HEK293 (cell line): ENCODE data around the gene PFDN1.

Experiments used
- CTCF ChIA-PET: fragments of 350-600 bp; formaldehyde crosslinking; extraction: SDS; loops from one replicate; lab custom pipeline; 2021; ENCODE audit warnings: antibody characterized with exemption; lab: Yijun Ruan, JAX
- POLR2A ChIA-PET: fragments of 300-600 bp; formaldehyde crosslinking; extraction: SDS; loops from one replicate; lab custom pipeline; 2020; ENCODE audit warnings: antibody characterized with exemption, inconsistent platforms; lab: Yijun Ruan, JAX
- H3K27ac ChIP-seq: fragments of 200-500 bp; sonication (Bioruptor generic); 2 replicates; pipeline ENCODE4 v1.5.1; 2014; ENCODE audit warnings: low read depth, low read length, control low read depth, inconsistent platforms; ENCODE audit errors: extremely low read depth
- H3K36me3 ChIP-seq, 2 experiments: fragments of 200-500 bp in 1 of 2; sonication (Bioruptor generic) in 1 of 2; 1 replicate in 1 of 2; 2 replicates in 1 of 2; pipeline ENCODE4 v1.5.1; 2014 to 2017; ENCODE audit warnings: inconsistent platforms in 2 of 2, low read length in 2 of 2; ENCODE audit not compliant: control insufficient read depth in 2 of 2, insufficient read depth in 1 of 2
- H3K4me1 ChIP-seq: fragments of 200-500 bp; sonication (Bioruptor generic); 2 replicates; pipeline ENCODE4 v1.5.1; 2014; ENCODE audit warnings: mild to moderate bottlenecking, low read length, inconsistent platforms; ENCODE audit not compliant: control insufficient read depth, insufficient read depth
- H3K4me3 ChIP-seq: 2 replicates; pipeline ENCODE4 v1.5.1; 2011; ENCODE audit warnings: low read depth, mild to moderate bottlenecking, control low read depth, low read length, moderate library complexity
- H3K9me3 ChIP-seq: fragments of 200-500 bp; sonication (Bioruptor generic); 2 replicates; pipeline ENCODE4 v1.5.1; 2014; ENCODE audit warnings: low read depth, low read length, inconsistent platforms; ENCODE audit not compliant: control insufficient read depth, insufficient read depth
- KLF8 ChIP-seq: fragments of 450-650 bp; formaldehyde crosslinking; IDR thresholded peaks from 2 replicates; pipeline ENCODE4 v1.5.1; 2016; ENCODE audit warnings: missing biosample characterization, missing genetic modification characterization
- MZF1 ChIP-seq: fragments of 450-650 bp; formaldehyde crosslinking; IDR thresholded peaks from 2 replicates; pipeline ENCODE4 v1.5.1; 2017; ENCODE audit warnings: missing biosample characterization, missing genetic modification characterization, borderline replicate concordance
- SP3 ChIP-seq: fragments of 450-650 bp; formaldehyde crosslinking; IDR thresholded peaks from 2 replicates; pipeline ENCODE4 v1.5.1; 2016; ENCODE audit warnings: missing biosample characterization, missing genetic modification characterization
- ZBTB10 ChIP-seq: fragments of 450-650 bp; formaldehyde crosslinking; IDR thresholded peaks from 2 replicates; pipeline ENCODE4 v1.5.1; 2016; ENCODE audit warnings: missing biosample characterization, missing genetic modification characterization
- ZBTB48 ChIP-seq: fragments of 450-650 bp; formaldehyde crosslinking; IDR thresholded peaks from 2 replicates; pipeline ENCODE4 v1.5.1; 2016; ENCODE audit warnings: missing biosample characterization, missing genetic modification characterization
- ZFP41 ChIP-seq: fragments of 450-650 bp; formaldehyde crosslinking; IDR thresholded peaks from 2 replicates; pipeline ENCODE4 v1.5.1; 2016; ENCODE audit warnings: missing biosample characterization, missing genetic modification characterization, borderline replicate concordance
- ZNF221 ChIP-seq: fragments of 450-650 bp; formaldehyde crosslinking; IDR thresholded peaks from 2 replicates; pipeline ENCODE4 v1.5.1; 2017; ENCODE audit warnings: missing biosample characterization, missing genetic modification characterization, borderline replicate concordance
- ZNF404 ChIP-seq: fragments of 450-650 bp; formaldehyde crosslinking; IDR thresholded peaks from 2 replicates; pipeline ENCODE4 v1.5.1; 2017; ENCODE audit warnings: missing biosample characterization, missing genetic modification characterization
- ZNF433 ChIP-seq: fragments of 450-650 bp; formaldehyde crosslinking; IDR thresholded peaks from 2 replicates; pipeline ENCODE4 v1.5.1; 2016; ENCODE audit warnings: missing biosample characterization, missing genetic modification characterization, low read depth
- ZNF600 ChIP-seq: fragments of 450-650 bp; formaldehyde crosslinking; IDR thresholded peaks from 2 replicates; pipeline ENCODE4 v1.5.1; 2016; ENCODE audit warnings: missing biosample characterization, missing genetic modification characterization
- ZNF629 ChIP-seq: fragments of 450-650 bp; formaldehyde crosslinking; IDR thresholded peaks from 2 replicates; pipeline ENCODE4 v1.5.1; 2017; ENCODE audit warnings: missing biosample characterization, missing genetic modification characterization
- ZNF654 ChIP-seq: fragments of 450-650 bp; formaldehyde crosslinking; IDR thresholded peaks from 2 replicates; pipeline ENCODE4 v1.5.1; 2016; ENCODE audit warnings: low read depth, missing biosample characterization, missing genetic modification characterization
- ZNF660 ChIP-seq: fragments of 450-650 bp; IDR thresholded peaks from 2 replicates; pipeline ENCODE4 v1.5.1; 2018; ENCODE audit warnings: missing biosample characterization, mild to moderate bottlenecking, missing genetic modification characterization
- ZNF768 ChIP-seq: fragments of 450-650 bp; formaldehyde crosslinking; IDR thresholded peaks from 2 replicates; pipeline ENCODE4 v1.5.1; 2018; ENCODE audit warnings: missing biosample characterization, mild to moderate bottlenecking, missing genetic modification characterization
- ZSCAN16 ChIP-seq: fragments of 450-650 bp; formaldehyde crosslinking; IDR thresholded peaks from 2 replicates; pipeline ENCODE4 v1.5.1; 2016; ENCODE audit warnings: missing biosample characterization, missing genetic modification characterization
- TF ChIP-seq, protein P1 (sequence below): fragments of 450-650 bp; formaldehyde crosslinking; IDR thresholded peaks from 2 replicates; pipeline ENCODE4 v1.5.1; 2016; ENCODE audit warnings: missing biosample characterization, missing genetic modification characterization
- TF ChIP-seq, protein P2 (sequence below): fragments of 450-650 bp; formaldehyde crosslinking; IDR thresholded peaks from 2 replicates; pipeline ENCODE4 v1.5.1; 2016; ENCODE audit warnings: missing biosample characterization, missing genetic modification characterization
- TF ChIP-seq, protein P3 (sequence below): fragments of 450-650 bp; formaldehyde crosslinking; IDR thresholded peaks from 2 replicates; pipeline ENCODE4 v1.5.1; 2016; ENCODE audit warnings: missing biosample characterization, missing genetic modification characterization
- TF ChIP-seq, protein P4 (sequence below): fragments of 450-650 bp; formaldehyde crosslinking; IDR thresholded peaks from 2 replicates; pipeline ENCODE4 v1.5.1; 2016; ENCODE audit warnings: missing biosample characterization, missing genetic modification characterization

The PFDN1 gene

GRCh38 chr5:140239939-140240700 lies 62.8 kb downstream of the PFDN1 start (continued):
- TF ChIP-seq, protein P1, sequence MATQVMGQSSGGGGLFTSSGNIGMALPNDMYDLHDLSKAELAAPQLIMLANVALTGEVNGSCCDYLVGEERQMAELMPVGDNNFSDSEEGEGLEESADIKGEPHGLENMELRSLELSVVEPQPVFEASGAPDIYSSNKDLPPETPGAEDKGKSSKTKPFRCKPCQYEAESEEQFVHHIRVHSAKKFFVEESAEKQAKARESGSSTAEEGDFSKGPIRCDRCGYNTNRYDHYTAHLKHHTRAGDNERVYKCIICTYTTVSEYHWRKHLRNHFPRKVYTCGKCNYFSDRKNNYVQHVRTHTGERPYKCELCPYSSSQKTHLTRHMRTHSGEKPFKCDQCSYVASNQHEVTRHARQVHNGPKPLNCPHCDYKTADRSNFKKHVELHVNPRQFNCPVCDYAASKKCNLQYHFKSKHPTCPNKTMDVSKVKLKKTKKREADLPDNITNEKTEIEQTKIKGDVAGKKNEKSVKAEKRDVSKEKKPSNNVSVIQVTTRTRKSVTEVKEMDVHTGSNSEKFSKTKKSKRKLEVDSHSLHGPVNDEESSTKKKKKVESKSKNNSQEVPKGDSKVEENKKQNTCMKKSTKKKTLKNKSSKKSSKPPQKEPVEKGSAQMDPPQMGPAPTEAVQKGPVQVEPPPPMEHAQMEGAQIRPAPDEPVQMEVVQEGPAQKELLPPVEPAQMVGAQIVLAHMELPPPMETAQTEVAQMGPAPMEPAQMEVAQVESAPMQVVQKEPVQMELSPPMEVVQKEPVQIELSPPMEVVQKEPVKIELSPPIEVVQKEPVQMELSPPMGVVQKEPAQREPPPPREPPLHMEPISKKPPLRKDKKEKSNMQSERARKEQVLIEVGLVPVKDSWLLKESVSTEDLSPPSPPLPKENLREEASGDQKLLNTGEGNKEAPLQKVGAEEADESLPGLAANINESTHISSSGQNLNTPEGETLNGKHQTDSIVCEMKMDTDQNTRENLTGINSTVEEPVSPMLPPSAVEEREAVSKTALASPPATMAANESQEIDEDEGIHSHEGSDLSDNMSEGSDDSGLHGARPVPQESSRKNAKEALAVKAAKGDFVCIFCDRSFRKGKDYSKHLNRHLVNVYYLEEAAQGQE (tag by site-specific recombination), result no peak
- TF ChIP-seq ZBTB48 (tag by site-specific recombination) (0 out of 2 replicates have a peak, but pooled peaks have one; percentile 13), ZNF654 (tag by site-specific recombination) (peak; percentile 66), ZNF660 (tag by site-specific recombination) (0 out of 2 replicates have a peak, but pooled peaks have one; percentile 23), ZNF629 (tag by site-specific recombination) (0 out of 2 replicates have a peak, but pooled peaks have one; percentile 21), ZNF600 (tag by site-specific recombination) (0 out of 2 replicates have a peak, but pooled peaks have one; percentile 22)
- TF ChIP-seq, protein P2, sequence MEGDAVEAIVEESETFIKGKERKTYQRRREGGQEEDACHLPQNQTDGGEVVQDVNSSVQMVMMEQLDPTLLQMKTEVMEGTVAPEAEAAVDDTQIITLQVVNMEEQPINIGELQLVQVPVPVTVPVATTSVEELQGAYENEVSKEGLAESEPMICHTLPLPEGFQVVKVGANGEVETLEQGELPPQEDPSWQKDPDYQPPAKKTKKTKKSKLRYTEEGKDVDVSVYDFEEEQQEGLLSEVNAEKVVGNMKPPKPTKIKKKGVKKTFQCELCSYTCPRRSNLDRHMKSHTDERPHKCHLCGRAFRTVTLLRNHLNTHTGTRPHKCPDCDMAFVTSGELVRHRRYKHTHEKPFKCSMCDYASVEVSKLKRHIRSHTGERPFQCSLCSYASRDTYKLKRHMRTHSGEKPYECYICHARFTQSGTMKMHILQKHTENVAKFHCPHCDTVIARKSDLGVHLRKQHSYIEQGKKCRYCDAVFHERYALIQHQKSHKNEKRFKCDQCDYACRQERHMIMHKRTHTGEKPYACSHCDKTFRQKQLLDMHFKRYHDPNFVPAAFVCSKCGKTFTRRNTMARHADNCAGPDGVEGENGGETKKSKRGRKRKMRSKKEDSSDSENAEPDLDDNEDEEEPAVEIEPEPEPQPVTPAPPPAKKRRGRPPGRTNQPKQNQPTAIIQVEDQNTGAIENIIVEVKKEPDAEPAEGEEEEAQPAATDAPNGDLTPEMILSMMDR (tag by site-specific recombination), result peak; percentile 74
- TF ChIP-seq, protein P3, sequence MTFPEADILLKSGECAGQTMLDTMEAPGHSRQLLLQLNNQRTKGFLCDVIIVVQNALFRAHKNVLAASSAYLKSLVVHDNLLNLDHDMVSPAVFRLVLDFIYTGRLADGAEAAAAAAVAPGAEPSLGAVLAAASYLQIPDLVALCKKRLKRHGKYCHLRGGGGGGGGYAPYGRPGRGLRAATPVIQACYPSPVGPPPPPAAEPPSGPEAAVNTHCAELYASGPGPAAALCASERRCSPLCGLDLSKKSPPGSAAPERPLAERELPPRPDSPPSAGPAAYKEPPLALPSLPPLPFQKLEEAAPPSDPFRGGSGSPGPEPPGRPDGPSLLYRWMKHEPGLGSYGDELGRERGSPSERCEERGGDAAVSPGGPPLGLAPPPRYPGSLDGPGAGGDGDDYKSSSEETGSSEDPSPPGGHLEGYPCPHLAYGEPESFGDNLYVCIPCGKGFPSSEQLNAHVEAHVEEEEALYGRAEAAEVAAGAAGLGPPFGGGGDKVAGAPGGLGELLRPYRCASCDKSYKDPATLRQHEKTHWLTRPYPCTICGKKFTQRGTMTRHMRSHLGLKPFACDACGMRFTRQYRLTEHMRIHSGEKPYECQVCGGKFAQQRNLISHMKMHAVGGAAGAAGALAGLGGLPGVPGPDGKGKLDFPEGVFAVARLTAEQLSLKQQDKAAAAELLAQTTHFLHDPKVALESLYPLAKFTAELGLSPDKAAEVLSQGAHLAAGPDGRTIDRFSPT, result 0 out of 2 replicates have a peak, but pooled peaks have one; percentile 53

GRCh38 chr5:140239461-140239860 lies 63.4 kb downstream of the PFDN1 start:
- H3K4me3 ChIP-seq, result no peak overlapping the region
- peaks cover 14% of the 10 kb centered on the region for H3K4me1 ChIP-seq
- no peak overlapping the region for H3K27ac ChIP-seq
- peaks cover 0 to 12% of the 10 kb centered on the region in 2 experiments; a peak in 1 of 3 replicates for H3K36me3 ChIP-seq
- POLR2A ChIA-PET, result interaction anchor here (1.0 to 8.9 kb wide), 3 partner anchors 65 to 119 kb away, joined by 3 to 130 read pairs (median 7); partner anchors contain the start of genes CYSTM1 and HBEGF
- CTCF ChIA-PET, result interaction anchor here (0.6 to 14.6 kb wide), 25 partner anchors 8 to 480 kb away, joined by 3 to 660 read pairs (median 5); partner anchors contain the start of genes HBEGF and SLC4A9
- no peaks in the 10 kb centered on the region for H3K9me3 ChIP-seq
- TF ChIP-seq SP3 (tag by site-specific recombination) (no peak), ZNF600 (tag by site-specific recombination) (no peak), ZFP41 (tag by site-specific recombination) (no peak), ZNF768 (no peak), ZBTB10 (tag by site-specific recombination) (no peak), KLF8 (tag by site-specific recombination) (no peak), ZNF404 (tag by site-specific recombination) (no peak), ZNF221 (tag by site-specific recombination) (no peak), MZF1 (tag by site-specific recombination) (no peak), ZSCAN16 (no peak), ZNF433 (no peak)
- TF ChIP-seq, protein P4, sequence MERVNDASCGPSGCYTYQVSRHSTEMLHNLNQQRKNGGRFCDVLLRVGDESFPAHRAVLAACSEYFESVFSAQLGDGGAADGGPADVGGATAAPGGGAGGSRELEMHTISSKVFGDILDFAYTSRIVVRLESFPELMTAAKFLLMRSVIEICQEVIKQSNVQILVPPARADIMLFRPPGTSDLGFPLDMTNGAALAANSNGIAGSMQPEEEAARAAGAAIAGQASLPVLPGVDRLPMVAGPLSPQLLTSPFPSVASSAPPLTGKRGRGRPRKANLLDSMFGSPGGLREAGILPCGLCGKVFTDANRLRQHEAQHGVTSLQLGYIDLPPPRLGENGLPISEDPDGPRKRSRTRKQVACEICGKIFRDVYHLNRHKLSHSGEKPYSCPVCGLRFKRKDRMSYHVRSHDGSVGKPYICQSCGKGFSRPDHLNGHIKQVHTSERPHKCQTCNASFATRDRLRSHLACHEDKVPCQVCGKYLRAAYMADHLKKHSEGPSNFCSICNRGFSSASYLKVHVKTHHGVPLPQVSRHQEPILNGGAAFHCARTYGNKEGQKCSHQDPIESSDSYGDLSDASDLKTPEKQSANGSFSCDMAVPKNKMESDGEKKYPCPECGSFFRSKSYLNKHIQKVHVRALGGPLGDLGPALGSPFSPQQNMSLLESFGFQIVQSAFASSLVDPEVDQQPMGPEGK (tag by site-specific recombination), result no peak
- TF ChIP-seq, protein P3, result no peak
